Retinal pigment epithelial cell (primary cell): ENCODE results near the gene CARS2.

Experiments used
- DNase-seq: peaks from one replicate; pipeline ENCODE4 v3.0.0-alpha.2; 2010; ENCODE audit warnings: low read depth
- H3K4me3 ChIP-seq: 2 replicates; pipeline ENCODE4 v1.5.1; 2011; ENCODE audit warnings: mild to moderate bottlenecking, low read length, control low read depth, moderate library complexity
- TF ChIP-seq, protein P1 (sequence below): conservative IDR thresholded peaks from 2 replicates; pipeline ENCODE4 v1.5.1; 2011; ENCODE audit warnings: low read depth, low read length, control low read depth, inconsistent platforms

The CARS2 gene

DNA sequence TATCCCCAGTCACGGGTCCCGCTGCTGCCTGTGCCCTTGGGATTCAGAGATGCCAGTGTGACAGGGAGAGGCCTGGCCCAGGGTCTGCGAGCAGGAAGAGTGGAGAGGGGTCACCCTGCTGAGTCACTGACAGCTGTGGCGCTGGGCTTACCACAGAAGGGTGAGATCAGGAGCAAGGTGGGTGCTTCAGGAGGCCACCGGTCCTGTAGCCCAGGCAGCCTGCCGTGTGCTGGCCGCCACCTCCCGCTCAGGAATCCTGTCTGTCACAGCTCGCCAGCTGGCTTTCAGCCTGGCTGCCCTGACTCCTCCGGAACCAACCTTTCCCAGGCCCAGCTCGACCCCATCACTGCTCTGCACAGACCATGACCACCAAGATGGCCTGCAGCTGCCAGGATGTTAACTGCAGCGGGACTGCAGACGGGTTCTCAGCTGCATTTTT lies 65.3 kb downstream of the CARS2 start:
- TF ChIP-seq, protein P1, sequence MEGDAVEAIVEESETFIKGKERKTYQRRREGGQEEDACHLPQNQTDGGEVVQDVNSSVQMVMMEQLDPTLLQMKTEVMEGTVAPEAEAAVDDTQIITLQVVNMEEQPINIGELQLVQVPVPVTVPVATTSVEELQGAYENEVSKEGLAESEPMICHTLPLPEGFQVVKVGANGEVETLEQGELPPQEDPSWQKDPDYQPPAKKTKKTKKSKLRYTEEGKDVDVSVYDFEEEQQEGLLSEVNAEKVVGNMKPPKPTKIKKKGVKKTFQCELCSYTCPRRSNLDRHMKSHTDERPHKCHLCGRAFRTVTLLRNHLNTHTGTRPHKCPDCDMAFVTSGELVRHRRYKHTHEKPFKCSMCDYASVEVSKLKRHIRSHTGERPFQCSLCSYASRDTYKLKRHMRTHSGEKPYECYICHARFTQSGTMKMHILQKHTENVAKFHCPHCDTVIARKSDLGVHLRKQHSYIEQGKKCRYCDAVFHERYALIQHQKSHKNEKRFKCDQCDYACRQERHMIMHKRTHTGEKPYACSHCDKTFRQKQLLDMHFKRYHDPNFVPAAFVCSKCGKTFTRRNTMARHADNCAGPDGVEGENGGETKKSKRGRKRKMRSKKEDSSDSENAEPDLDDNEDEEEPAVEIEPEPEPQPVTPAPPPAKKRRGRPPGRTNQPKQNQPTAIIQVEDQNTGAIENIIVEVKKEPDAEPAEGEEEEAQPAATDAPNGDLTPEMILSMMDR, result no peak
- no peak overlapping the region for H3K4me3 ChIP-seq
- no peak for DNase-seq

DNA sequence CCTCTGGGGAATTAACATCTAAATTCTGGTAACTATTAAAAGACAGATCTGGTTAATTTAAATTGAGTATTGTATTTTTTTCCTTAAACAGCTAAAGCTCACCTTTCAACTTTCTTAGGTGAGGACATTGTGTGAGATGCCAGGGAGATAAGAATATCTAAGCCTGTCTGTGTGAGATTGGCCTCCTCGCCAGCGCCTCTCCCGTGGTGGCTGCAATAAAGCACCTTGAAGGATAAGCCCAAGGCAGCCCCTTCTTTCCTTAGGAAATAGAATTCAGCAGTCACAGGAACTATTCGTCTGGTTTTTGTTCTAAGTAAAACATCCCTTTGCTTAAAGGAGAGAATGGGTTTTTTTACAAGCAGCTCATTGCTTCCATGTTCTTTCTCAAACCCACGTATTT lies 66.0 kb downstream of the CARS2 start:
- H3K4me3 ChIP-seq, result no peak overlapping the region
- DNase-seq, result no peak
- TF ChIP-seq, protein P1, result no peak

DNA sequence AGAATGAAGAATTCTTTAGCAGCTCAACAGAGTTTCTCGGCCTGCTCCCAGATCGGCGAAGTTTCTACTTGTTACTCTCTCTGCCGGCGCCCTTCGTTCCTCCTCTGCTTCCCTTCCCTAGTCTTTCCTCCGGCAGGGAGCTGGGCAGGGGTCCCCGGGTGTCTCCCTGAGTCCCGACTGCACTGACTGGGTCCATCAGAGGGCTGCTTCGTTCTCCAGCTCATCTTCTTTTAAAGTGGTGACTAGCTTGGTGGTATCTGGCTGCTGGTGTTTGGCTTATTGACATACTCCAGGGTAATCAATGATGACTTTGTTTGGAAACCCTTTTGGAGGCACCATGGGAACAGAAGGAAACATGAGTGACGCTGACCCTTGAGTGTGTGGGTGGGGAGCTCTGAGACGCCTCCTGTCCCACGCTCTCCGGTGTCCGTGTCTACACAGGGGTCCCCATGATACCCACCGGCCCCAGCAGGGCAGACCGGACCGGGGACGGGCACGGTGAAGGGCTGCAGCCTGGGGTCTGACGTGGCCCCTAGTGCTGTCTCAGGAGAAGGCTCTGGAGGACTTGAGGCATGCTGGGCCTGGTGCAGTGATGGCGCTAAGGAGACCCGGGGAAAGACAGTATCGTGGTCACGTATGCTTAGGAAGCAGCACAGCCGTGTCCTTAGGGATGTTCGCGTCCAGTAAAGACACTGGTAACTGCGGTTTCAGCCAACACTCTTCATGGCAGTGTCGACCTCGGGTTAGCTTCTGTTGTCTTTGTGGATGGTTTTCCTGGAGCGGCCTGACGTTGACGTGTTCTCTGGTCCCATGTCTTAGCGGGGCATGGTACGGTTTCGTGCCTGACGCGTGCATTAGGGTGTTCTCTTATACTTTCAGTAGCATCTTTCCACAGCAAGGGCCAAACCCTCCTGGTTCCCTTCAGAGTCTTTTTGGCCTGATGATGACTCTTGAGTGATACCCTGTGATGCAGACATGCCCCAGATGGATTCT lies 66.8 kb downstream of the CARS2 start:
- no peak for DNase-seq
- no peak overlapping the region for H3K4me3 ChIP-seq
- TF ChIP-seq, protein P1, result no peak

DNA sequence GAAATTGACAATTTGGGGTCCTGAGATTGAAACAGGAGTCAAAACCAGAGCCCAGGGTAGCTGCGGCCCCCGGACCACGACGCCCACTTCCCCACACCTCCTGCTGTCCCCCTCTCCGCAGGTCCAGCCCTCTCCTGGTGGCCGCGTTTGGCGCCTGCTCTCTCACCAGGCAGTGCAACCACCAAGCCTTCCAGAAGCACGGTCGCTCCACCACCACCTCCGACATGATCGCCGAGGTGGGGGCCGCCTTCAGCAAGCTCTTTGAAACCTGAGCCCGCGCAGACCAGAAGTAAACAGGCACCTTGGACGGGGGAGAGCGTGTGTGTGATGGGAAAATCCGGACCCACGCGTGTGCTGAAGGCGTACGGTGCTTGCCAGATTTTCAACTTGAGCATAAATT lies 67.7 kb downstream of the CARS2 start:
- DNase-seq, result no peak
- H3K4me3 ChIP-seq, result no peak overlapping the region
- TF ChIP-seq, protein P1, result no peak

DNA sequence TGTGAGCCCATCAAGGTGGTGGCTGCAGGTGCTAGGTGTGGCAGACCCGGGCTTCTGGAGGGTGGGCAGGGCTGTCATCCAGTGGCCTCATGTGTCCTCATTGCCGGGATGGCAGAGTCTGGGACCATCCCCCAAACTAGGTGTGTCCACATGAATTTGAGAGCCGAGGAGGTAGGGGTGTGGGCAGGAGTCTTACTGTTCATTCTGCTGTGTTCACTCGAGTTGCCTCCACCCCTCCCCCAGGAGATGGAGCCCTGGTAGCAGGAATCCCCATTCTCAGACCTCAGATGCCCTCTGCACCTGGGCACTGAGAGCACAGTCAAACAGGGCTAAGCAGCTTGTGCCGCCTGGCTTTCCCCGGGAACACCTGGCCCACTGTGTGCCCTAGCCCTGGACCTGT lies 68.2 kb downstream of the CARS2 start:
- no peak overlapping the region for H3K4me3 ChIP-seq
- no peak for DNase-seq
- TF ChIP-seq, protein P1, result no peak

DNA sequence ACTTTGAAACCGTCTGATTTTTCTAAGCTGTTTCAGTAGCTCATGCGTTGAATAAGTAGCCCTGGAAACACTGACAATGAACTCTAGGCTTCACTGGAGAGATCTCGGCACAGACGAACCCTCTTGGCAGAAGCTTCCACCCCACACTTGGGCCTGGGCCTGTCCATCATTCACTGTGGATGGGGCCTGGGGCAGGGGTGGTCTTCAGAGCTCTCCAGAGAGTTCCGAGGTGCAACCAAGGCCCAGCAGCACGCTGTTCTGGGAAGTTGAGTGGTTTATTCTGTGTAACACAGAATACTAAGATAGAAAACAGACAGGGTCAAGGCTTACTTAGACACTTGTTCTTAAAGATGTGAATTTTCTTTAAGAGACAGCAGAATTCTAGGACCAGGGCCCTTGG lies 68.6 kb downstream of the CARS2 start:
- H3K4me3 ChIP-seq, result no peak overlapping the region
- TF ChIP-seq, protein P1, result no peak
- no peak for DNase-seq

DNA sequence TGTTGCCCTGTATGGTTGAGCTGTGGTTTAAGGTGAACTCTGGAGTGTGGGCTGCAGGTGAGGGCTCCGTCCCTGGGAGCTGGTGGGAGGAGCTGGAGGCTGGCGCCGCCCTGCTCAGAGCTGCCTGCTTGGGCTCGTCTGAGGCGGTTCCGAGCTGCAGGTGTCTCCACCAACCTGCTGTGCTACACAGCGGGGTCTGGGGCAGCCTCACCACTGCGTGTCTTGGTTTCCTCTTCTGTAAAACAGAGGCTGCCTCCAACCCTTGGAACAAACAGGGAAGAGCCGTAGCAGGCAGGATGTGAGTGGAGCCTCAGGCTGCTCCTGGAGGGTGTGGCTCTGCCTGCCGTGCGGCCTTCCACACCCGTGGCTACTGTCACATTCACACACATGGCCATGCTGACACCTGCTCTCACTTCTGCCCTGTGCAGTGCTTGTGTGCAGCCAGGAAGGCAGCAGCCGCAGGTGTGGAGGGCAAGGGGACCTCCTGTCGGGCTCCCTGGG lies 69.2 kb downstream of the CARS2 start:
- DNase-seq, result no peak
- TF ChIP-seq, protein P1, result no peak
- no peak overlapping the region for H3K4me3 ChIP-seq
